ENCODE data around the gene PHACTR1. TPM values are rescaled to one million over a fixed set of nuclear protein-coding genes. Genes with fewer than 3 reads are reported as not detected.

Gene PHACTR1
- total RNA-seq, result under 1 TPM; 0.05 to 0.29 TPM

DNA sequence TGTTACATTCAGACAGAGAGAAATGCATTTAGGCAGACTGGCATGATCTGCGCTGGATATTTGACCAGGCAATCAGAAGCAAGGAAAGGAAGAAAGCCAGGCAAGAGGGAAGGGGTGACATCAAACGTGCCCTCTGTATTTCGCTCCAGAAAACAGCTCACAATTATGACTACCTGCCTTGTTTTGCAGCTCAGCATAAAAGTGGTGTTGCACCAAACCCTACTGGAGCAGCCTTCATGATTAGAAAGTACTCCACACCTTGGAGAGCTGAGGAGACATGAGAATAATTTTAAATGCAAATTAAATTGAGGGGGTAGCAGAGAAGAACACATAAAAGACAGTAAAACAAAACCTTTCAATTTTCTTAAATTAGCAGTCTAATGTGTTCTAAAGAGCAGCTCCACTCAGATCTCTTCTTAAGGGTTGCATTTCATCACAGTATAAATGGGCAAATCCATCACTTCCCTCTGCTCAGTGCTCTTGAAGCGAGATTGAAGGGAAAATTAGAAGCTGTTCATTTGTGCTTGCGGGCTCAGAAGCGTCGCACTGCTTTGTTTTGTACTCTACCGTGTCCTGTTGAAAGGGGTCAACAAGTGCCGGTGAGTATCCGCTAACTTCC lies at the start of gene PHACTR1:
Gene PHACTR1 (plus strand): TSS at position 470 of the 619 bp plus-strand sequence.
- no peak for DNase-seq (ENCODE audit: low spot score in 2 of 2)
- Mint-ChIP-seq H3K36me3 (no peaks in the 10 kb centered on the region), H3K9me3 (peaks cover 0 to 5% of the 10 kb centered on the region in 2 donors), H3K27ac (no peak within 1 kb of the TSS)
- no peak for ATAC-seq

DNA sequence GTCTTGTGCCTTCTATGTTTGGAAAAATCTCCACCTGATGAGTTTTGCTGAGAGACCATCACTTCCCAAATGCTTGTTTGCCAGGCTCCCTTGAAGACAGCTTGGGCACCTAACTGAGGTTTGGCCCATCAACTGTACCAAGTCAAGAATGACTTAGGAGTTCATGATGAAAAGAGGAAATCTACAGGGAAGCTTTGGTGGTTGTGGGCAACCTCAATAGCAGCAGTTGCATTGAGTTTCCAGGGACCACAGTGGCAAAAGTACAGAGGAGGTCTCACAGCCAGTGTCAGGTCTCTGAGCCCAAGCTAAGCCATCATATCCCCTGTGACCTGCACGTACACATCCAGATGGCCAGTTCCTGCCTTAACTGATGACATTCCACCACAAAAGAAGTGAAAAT lies 49.7 kb upstream of the PHACTR1 start:
- Mint-ChIP-seq H3K9me3 (no peaks in the 10 kb centered on the region), H3K27ac (no peak overlapping the region), H3K36me3 (no peaks in the 10 kb centered on the region)
- ATAC-seq (no peak), DNase-seq (ENCODE audit: low spot score in 2 of 2) (no peak)

- H3K27ac Mint-ChIP-seq, result no peak overlapping the region
- H3K36me3 Mint-ChIP-seq, result no peaks in the 10 kb centered on the region
- ATAC-seq, result no peak
- DNase-seq (ENCODE audit: low spot score in 2 of 2), result no peak
- H3K9me3 Mint-ChIP-seq, result no peaks in the 10 kb centered on the region
Observed at GRCh38 chr6:12675931-12676330, 40.6 kb upstream of the PHACTR1 start.

- Mint-ChIP-seq H3K9me3 (no peaks in the 10 kb centered on the region), H3K27ac (no peak overlapping the region), H3K36me3 (no peaks in the 10 kb centered on the region)
- no peak for ATAC-seq
- DNase-seq (ENCODE audit: low spot score in 2 of 2), result no peak
Observed at GRCh38 chr6:12679341-12679740, 37.2 kb upstream of the PHACTR1 start.

DNA sequence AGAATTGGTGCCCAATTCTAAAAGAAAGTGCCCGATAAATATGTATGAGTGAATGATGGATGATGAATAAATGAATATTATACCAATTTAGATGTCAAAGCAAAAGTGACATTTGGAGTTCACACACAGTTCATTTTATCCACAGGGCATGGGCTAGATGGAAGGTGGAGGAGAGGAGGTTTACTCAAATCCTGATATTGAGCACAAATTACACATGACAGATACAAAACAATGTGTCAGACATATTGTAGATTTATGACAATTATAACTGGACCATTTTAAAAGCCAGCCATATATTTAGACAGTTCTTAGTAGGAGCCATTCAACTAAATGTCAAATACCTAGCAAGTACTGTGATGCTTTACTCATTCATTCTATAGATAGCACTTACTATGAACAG lies 23.4 kb upstream of the PHACTR1 start:
- peaks cover 0 to under 1% of the 10 kb centered on the region in 2 donors for H3K9me3 Mint-ChIP-seq
- no peak for DNase-seq (ENCODE audit: low spot score in 2 of 2)

GRCh38 chr6:12698298-12698697 lies 18.3 kb upstream of the PHACTR1 start:
- Mint-ChIP-seq H3K36me3 (no peaks in the 10 kb centered on the region), H3K27ac (no peak overlapping the region), H3K9me3 (peaks cover 0 to 4% of the 10 kb centered on the region in 2 donors)
- DNase-seq (ENCODE audit: low spot score in 2 of 2) (no peak), ATAC-seq (no peak)

More for the DNA sequence above, 23.4 kb upstream of the PHACTR1 start:
- no peak for ATAC-seq
- Mint-ChIP-seq H3K27ac (no peak overlapping the region), H3K36me3 (no peaks in the 10 kb centered on the region)

- Mint-ChIP-seq H3K27ac (no peak overlapping the region), H3K9me3 (no peaks in the 10 kb centered on the region), H3K36me3 (no peaks in the 10 kb centered on the region)
- no peak for ATAC-seq
- DNase-seq (ENCODE audit: low spot score in 2 of 2), result no peak
Observed at GRCh38 chr6:12704946-12705345, 11.6 kb upstream of the PHACTR1 start.

DNA sequence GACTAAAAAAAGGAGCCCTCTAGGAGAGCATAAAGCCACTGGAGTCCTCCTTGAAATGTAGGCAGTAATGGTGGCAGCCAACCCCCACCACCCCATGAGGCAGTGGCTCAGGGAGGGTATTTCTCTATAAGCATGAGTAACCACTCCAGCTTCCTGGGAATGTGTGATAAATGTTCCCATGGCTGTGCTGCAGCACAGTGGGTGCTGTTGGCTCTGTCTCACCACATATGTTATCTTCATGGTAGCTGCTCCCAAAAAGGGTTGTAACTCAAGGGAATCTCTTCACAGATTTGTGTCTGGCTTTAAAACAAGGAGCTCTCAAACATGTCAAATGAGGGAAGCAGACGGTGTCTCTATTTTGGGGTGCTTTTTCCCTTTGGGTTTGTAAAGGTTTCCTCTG lies 7.5 kb upstream of the PHACTR1 start:
- no peaks in the 10 kb centered on the region for H3K36me3 Mint-ChIP-seq
- H3K9me3 Mint-ChIP-seq, result no peaks in the 10 kb centered on the region
- H3K27ac Mint-ChIP-seq, result no peak overlapping the region
- no peak for ATAC-seq
- DNase-seq (ENCODE audit: low spot score in 2 of 2), result no peak

- no peaks in the 10 kb centered on the region for H3K9me3 Mint-ChIP-seq
- ATAC-seq (no peak), DNase-seq (ENCODE audit: low spot score in 2 of 2) (no peak)
- H3K36me3 Mint-ChIP-seq, result no peaks in the 10 kb centered on the region
- no peak overlapping the region for H3K27ac Mint-ChIP-seq
Observed at GRCh38 chr6:12709556-12710232, 6.9 kb upstream of the PHACTR1 start.

DNA sequence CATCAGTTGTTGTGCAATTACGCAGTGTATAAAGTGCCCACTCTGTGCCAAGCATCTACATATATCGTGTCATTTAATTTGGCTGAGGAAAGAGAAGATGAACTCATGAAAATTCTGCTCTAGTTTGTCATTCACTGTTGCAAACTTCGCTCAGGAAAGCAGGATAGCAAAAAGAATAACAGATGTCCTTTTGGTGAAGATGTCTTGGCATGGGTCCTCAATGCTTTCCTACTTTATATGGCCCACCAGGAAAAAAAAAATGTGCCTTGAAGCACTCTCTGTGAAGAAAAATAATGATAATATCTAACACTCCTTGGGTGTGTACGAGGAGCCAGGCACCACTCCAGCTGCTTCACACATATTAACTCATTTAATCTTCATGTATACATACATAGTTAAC lies 5.6 kb upstream of the PHACTR1 start:
- Mint-ChIP-seq H3K9me3 (peaks cover 0 to 5% of the 10 kb centered on the region in 2 donors), H3K36me3 (no peaks in the 10 kb centered on the region), H3K27ac (no peak overlapping the region)
- DNase-seq (ENCODE audit: low spot score in 2 of 2), result no peak
- no peak for ATAC-seq

DNA sequence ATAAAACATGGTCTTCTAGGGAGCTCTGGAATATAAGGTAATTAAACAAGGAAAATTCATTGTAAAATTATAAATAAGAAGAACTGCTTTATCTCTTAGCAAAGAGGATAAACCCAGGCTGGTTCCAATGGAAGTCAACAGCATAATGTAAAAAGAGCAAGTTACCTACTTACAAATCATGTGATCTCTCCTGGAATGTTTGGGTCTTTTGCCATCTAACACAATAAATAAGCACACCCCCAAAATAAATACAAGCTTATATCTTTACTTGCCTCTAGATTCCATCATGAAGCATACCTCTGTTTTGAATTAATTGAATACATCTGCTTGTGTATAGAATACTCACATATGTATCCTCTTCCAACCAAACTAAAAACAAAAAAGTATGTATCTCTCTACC lies 2.5 kb upstream of the PHACTR1 start:
- no peak for ATAC-seq
- H3K9me3 Mint-ChIP-seq, result peaks cover 0 to 5% of the 10 kb centered on the region in 2 donors

DNA sequence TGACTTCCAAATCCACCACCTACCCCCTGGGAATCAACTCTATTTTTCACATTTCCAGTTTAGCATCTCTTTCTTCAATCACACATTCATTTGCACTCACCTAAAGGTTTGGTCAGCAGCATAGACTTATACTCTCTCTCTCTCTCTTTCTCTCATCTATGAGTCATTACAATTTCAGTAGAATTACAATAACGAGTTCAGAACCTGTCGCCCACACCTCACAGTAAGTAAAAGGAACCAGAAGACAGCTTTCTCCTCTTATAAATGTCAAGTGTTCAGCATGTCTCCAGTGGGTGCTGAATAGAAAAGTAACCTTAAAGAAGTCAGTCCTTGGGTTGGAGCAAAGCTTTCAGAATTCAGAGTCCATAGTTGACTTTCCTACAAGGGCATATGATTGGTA lies 1.1 kb upstream of the PHACTR1 start:
- DNase-seq (ENCODE audit: low spot score in 2 of 2), result no peak
- Mint-ChIP-seq H3K36me3 (no peaks in the 10 kb centered on the region), H3K27ac (no peak overlapping the region), H3K9me3 (peaks cover 0 to 5% of the 10 kb centered on the region in 2 donors)
- no peak for ATAC-seq

More for the DNA sequence above, 2.5 kb upstream of the PHACTR1 start:
- Mint-ChIP-seq H3K27ac (no peak overlapping the region), H3K36me3 (no peaks in the 10 kb centered on the region)
- DNase-seq (ENCODE audit: low spot score in 2 of 2), result no peak

GRCh38 chr6:12717356-12717755 lies 789 bp downstream of the PHACTR1 start:
- Mint-ChIP-seq H3K27ac (no peak overlapping the region), H3K9me3 (peaks cover 0 to 7% of the 10 kb centered on the region in 2 donors), H3K36me3 (no peaks in the 10 kb centered on the region)
- ATAC-seq (no peak), DNase-seq (ENCODE audit: low spot score in 2 of 2) (no peak)

DNA sequence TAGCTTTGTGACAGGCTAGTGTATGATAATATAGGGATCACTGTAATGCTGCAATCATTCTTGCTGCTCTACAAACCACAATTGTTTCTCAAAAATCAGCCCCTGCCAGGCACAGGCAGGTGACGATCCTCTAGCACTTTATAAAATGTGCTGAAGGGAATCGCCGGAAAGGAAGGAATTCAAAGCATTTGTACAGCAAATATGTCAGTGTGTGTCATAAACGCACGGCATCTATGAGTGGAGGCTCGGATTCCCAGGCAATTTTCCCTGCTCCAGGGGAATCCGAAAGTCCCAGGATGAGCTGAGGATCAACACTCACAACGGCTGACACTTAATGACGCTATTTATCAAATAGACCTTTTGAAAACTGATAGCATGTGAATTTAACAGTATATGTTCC lies 1.4 kb downstream of the PHACTR1 start:
- no peaks in the 10 kb centered on the region for H3K36me3 Mint-ChIP-seq
- DNase-seq (ENCODE audit: low spot score in 2 of 2) (no peak), ATAC-seq (no peak)
- no peak overlapping the region for H3K27ac Mint-ChIP-seq
- peaks cover 0 to 7% of the 10 kb centered on the region in 2 donors for H3K9me3 Mint-ChIP-seq

- peaks cover 0 to 7% of the 10 kb centered on the region in 2 donors for H3K9me3 Mint-ChIP-seq
- DNase-seq (ENCODE audit: low spot score in 2 of 2) (no peak), ATAC-seq (no peak)
- H3K27ac Mint-ChIP-seq, result no peak overlapping the region
- no peaks in the 10 kb centered on the region for H3K36me3 Mint-ChIP-seq
Observed at GRCh38 chr6:12719017-12719416, 2.5 kb downstream of the PHACTR1 start.

- DNase-seq (ENCODE audit: low spot score in 2 of 2), result no peak
- no peak overlapping the region for H3K27ac Mint-ChIP-seq
- ATAC-seq, result no peak
- peaks cover 0 to 6% of the 10 kb centered on the region in 2 donors for H3K9me3 Mint-ChIP-seq
- H3K36me3 Mint-ChIP-seq, result no peaks in the 10 kb centered on the region
Observed at GRCh38 chr6:12720310-12720709, 3.7 kb downstream of the PHACTR1 start.

DNA sequence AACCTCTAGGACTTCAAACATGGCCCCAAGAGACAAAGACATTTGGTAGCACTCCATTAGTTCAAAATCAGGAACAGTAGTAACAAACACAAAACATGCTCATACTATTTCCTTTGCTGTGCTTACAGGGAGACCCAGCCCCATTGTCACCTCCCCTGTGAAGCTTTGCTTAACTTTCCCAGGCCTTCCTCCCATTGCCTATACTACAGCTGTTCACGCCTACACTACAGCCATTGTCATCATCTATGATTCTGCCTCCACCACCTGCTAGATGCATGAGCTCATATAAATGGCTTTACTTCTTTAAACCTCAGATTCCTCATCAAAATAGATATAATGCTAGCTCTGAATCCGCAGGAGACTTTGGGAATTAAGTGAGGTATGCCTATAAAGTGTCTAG lies 8.7 kb downstream of the PHACTR1 start:
- Mint-ChIP-seq H3K27ac (no peak overlapping the region), H3K36me3 (no peaks in the 10 kb centered on the region), H3K9me3 (peaks cover 0 to 3% of the 10 kb centered on the region in 2 donors)
- DNase-seq (ENCODE audit: low spot score in 2 of 2) (no peak), ATAC-seq (no peak)

GRCh38 chr6:12729467-12729866 lies 12.9 kb downstream of the PHACTR1 start:
- ATAC-seq, result no peak
- Mint-ChIP-seq H3K27ac (no peak overlapping the region), H3K36me3 (no peaks in the 10 kb centered on the region), H3K9me3 (no peaks in the 10 kb centered on the region)
- no peak for DNase-seq (ENCODE audit: low spot score in 2 of 2)

Measured in activated naive CD4-positive, alpha-beta T cell treated with anti-CD3 and anti-CD28 coated beads, Interleukin-2, amount 50 U/mL, for 72 hours (primary cell).